HEK293T (cell line): ENCODE measurements around the gene KY.

ENCODE experiments used
- BHLHE40 ChIP-seq: fragments of 450-650 bp; IDR thresholded peaks from 2 replicates; pipeline ENCODE4 v1.6.1; 2016; ENCODE audit warnings: mild to moderate bottlenecking, moderate library complexity, borderline replicate concordance
- FOXA1 ChIP-seq: fragments of 450-650 bp; IDR thresholded peaks from 2 replicates; pipeline ENCODE4 v1.6.1; 2016; ENCODE audit warnings: mild to moderate bottlenecking
- FOXM1 ChIP-seq: fragments of 450-650 bp; IDR thresholded peaks from 2 replicates; pipeline ENCODE4 v1.6.1; 2017; ENCODE audit warnings: mild to moderate bottlenecking, borderline replicate concordance
- HDGF ChIP-seq: fragments of 450-650 bp; IDR thresholded peaks from 2 replicates; pipeline ENCODE4 v1.6.1; 2017; ENCODE audit warnings: antibody characterized with exemption, borderline replicate concordance
- L3MBTL2 ChIP-seq: fragments of 450-650 bp; conservative IDR thresholded peaks from 2 replicates; pipeline ENCODE4 v1.6.1; 2016; ENCODE audit warnings: mild to moderate bottlenecking
- SP1 ChIP-seq: fragments of 450-650 bp; IDR thresholded peaks from 2 replicates; pipeline ENCODE4 v1.6.1; 2017
- SUZ12 ChIP-seq: fragments of 450-650 bp; IDR thresholded peaks from 2 replicates; pipeline ENCODE4 v1.6.1; 2016; ENCODE audit warnings: mild to moderate bottlenecking
- ZNF384 ChIP-seq: fragments of 450-650 bp; IDR thresholded peaks from 2 replicates; pipeline ENCODE4 v1.6.1; 2016
- TF ChIP-seq, protein P1 (sequence below): fragments of 450-650 bp; IDR thresholded peaks from 2 replicates; pipeline ENCODE4 v1.6.1; 2016

DNA sequence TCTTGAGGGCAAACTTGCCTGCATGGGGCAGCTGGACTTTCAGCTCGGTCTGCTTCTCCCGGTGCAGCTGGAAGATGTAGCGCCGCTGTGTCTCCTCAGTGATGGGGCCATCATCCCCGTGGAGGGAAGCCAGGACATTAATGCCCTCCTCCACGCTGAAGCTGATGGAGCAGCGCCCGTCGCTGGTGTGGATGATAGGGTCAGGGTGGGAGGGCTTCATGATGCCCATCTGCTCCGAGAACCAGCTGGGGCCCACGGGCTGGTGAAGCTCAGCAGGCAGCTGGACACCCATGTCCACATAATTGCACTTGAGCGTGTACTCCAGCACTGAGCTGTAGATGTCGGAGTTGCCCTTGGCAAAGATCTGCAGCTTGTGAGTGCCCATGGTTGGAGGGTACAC, 46.9 kb downstream of the KY start:
- TF ChIP-seq SP1 (no peak), BHLHE40 (no peak), FOXA1 (no peak), HDGF (no peak), ZNF384 (no peak), SUZ12 (no peak), FOXM1 (no peak), L3MBTL2 (no peak)
- TF ChIP-seq, protein P1, sequence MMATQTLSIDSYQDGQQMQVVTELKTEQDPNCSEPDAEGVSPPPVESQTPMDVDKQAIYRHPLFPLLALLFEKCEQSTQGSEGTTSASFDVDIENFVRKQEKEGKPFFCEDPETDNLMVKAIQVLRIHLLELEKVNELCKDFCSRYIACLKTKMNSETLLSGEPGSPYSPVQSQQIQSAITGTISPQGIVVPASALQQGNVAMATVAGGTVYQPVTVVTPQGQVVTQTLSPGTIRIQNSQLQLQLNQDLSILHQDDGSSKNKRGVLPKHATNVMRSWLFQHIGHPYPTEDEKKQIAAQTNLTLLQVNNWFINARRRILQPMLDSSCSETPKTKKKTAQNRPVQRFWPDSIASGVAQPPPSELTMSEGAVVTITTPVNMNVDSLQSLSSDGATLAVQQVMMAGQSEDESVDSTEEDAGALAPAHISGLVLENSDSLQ, result no peak
